ENCODE results near the gene SGMS1. TPM values are rescaled to one million over a fixed set of nuclear protein-coding genes. Genes with fewer than 3 reads are reported as not detected.

SGMS1 gene
- total and polyA plus RNA-seq, 7 donors, result 3.5 to 81.3 (median 55.7) TPM

- H3K4me1 ChIP-seq, result peaks cover 0 to 7% (median 0%) of the 10 kb centered on the region in 4 donors
- intact Hi-C loops (cut with DNase I), result no loop called here
- no peak overlapping the region for H3K27ac ChIP-seq
- TF ChIP-seq POLR2A (IDR thresholded peaks at IDR 0.05), result no peak
- H3K36me3 ChIP-seq, result no peaks in the 10 kb centered on the region
- no peak overlapping the region for H3K4me3 ChIP-seq
- H3K27me3 ChIP-seq, result no peaks in the 10 kb centered on the region
- DNase-seq, result no peak
- H3K9me3 ChIP-seq, result no peaks in the 10 kb centered on the region
Observed at GRCh38 chr10:50405723-50406122, 218.0 kb downstream of the SGMS1 start.

- TF ChIP-seq POLR2A (IDR thresholded peaks at IDR 0.05) (no peak), CTCF (IDR thresholded peaks at IDR 0.05) (no peak), EP300 (IDR thresholded peaks at IDR 0.05) (no peak), POLR2AphosphoS5 (IDR thresholded peaks at IDR 0.05) (no peak)
- DNase-seq, result no peak
Observed at GRCh38 chr10:50404021-50404773, 219.6 kb downstream of the SGMS1 start.

GRCh38 chr10:50403074-50403473 is 220.7 kb downstream of the SGMS1 start:
- no peak for DNase-seq
- no peak overlapping the region for H3K27ac ChIP-seq
- TF ChIP-seq POLR2AphosphoS5 (IDR thresholded peaks at IDR 0.05) (no peak), EP300 (IDR thresholded peaks at IDR 0.05) (no peak), CTCF (IDR thresholded peaks at IDR 0.05) (no peak), POLR2A (IDR thresholded peaks at IDR 0.05) (no peak)
- H3K36me3 ChIP-seq, result no peaks in the 10 kb centered on the region
- no peaks in the 10 kb centered on the region for H3K27me3 ChIP-seq
- no peaks in the 10 kb centered on the region for H3K4me1 ChIP-seq
- WGBS, 2 donors, result 57 to 88% methylated on average over 6 of the region's 6 CpGs
- intact Hi-C loops (cut with DNase I), result no loop called here
- no peak overlapping the region for H3K4me3 ChIP-seq
- no peaks in the 10 kb centered on the region for H3K9me3 ChIP-seq

More at GRCh38 chr10:50404021-50404773, 219.6 kb downstream of the SGMS1 start:
- Histone ChIP-seq H3K9me3 (no peaks in the 10 kb centered on the region), H3K36me3 (no peaks in the 10 kb centered on the region), H3K4me3 (no peak overlapping the region), H3K4me1 (no peaks in the 10 kb centered on the region), H3K27ac (no peak overlapping the region), H3K27me3 (no peaks in the 10 kb centered on the region)
- 90 to 91% methylated on average over 7 of the region's 7 CpGs for WGBS, 2 donors
- intact Hi-C loops (cut with DNase I), result no loop called here

GRCh38 chr10:50402466-50402865 is 221.3 kb downstream of the SGMS1 start:
- no peak for DNase-seq
- H3K4me3 ChIP-seq, result no peak overlapping the region
- TF ChIP-seq POLR2AphosphoS5 (IDR thresholded peaks at IDR 0.05), result no peak
- TF ChIP-seq POLR2A (IDR thresholded peaks at IDR 0.05), result no peak
- no peak for TF ChIP-seq EP300 (IDR thresholded peaks at IDR 0.05)
- no peak for TF ChIP-seq CTCF (IDR thresholded peaks at IDR 0.05)
- H3K27me3 ChIP-seq, result no peaks in the 10 kb centered on the region
- H3K9me3 ChIP-seq, result no peaks in the 10 kb centered on the region
- H3K36me3 ChIP-seq, result no peaks in the 10 kb centered on the region
- intact Hi-C loops (cut with DNase I), result no loop called here
- peaks cover 0 to 5% (median 0%) of the 10 kb centered on the region in 4 donors for H3K4me1 ChIP-seq
- no peak overlapping the region for H3K27ac ChIP-seq
- WGBS, 2 donors, result 94 to 100% methylated on average over 1 of the region's 1 CpG

- 90 to 91% methylated on average over 3 of the region's 3 CpGs for WGBS, 2 donors
- Histone ChIP-seq H3K27ac (no peak overlapping the region), H3K4me3 (no peak overlapping the region), H3K36me3 (no peaks in the 10 kb centered on the region), H3K27me3 (no peaks in the 10 kb centered on the region), H3K9me3 (no peaks in the 10 kb centered on the region), H3K4me1 (peaks cover 0 to 16% (median 0%) of the 10 kb centered on the region in 4 donors)
- intact Hi-C loops (cut with DNase I), result no loop called here
- no peak for DNase-seq
- TF ChIP-seq CTCF (IDR thresholded peaks at IDR 0.05), result no peak
- TF ChIP-seq POLR2A (IDR thresholded peaks at IDR 0.05), result no peak
- no peak for TF ChIP-seq EP300 (IDR thresholded peaks at IDR 0.05)
- TF ChIP-seq POLR2AphosphoS5 (IDR thresholded peaks at IDR 0.05), result no peak
Observed at GRCh38 chr10:50400694-50401093, 223.1 kb downstream of the SGMS1 start.
